Measurements from ENCODE around the gene ZIC2.

GRCh38 chr13:99971576-99972189 is 9.9 kb upstream of the ZIC2 start, which contains the start of gene ZIC5:
- no peak for TF ChIP-seq CTCF (IDR thresholded peaks at IDR 0.05)
- no peak for TF ChIP-seq POLR2A (IDR thresholded peaks at IDR 0.05)

Data from lower leg skin (tissue), 3 donors.